GM06990 (cell line): ENCODE data around the gene KIR3DL1.
"Not testable (repeated sequence)": the region's sequence is repeated elsewhere in the genome, so short reads cannot be mapped to it uniquely, and the experiment has no call there.

Experiments used
- DNase-seq: peaks from one replicate; pipeline ENCODE4 v3.0.0-alpha.2; 2011; ENCODE audit not compliant: insufficient read length; ENCODE audit errors: extremely low read depth
- H3K27me3 ChIP-seq: replicated peaks from 2 replicates; pipeline ENCODE4 v1.6.0; 2011; ENCODE audit warnings: low read length; ENCODE audit not compliant: control insufficient read depth, insufficient read depth
- H3K36me3 ChIP-seq: 2 replicates; pipeline ENCODE4 v1.5.1; 2011; ENCODE audit warnings: low read length; ENCODE audit not compliant: control insufficient read depth, insufficient read depth
- H3K4me3 ChIP-seq: replicated peaks from 2 replicates; pipeline ENCODE4 v1.5.1; 2011; ENCODE audit warnings: low read depth, mild to moderate bottlenecking, control low read depth, low read length
- TF ChIP-seq, protein P1 (sequence below): IDR thresholded peaks from 2 replicates; pipeline ENCODE4 v1.5.1; 2011; ENCODE audit warnings: low read length, control low read depth, mild to moderate bottlenecking, inconsistent platforms; ENCODE audit not compliant: insufficient read depth, poor library complexity, severe bottlenecking

KIR3DL1 gene

DNA sequence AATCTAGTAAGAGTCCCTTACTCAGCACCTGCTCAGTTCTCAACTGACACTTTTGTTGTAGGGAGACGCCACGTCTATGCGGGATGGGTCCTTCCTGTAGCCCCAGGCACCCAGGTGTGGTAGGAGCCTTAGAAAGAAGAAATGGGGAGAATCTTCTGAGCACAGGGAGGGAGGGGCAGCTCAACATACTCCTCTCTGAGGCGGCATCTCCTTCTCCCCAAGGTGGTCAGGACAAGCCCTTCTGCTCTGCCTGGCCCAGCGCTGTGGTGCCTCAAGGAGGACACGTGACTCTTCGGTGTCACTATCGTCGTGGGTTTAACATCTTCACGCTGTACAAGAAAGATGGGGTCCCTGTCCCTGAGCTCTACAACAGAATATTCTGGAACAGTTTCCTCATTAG is 11.7 kb upstream of the KIR3DL1 start:
- DNase-seq, result no peak
- Histone ChIP-seq H3K4me3 (no peak overlapping the region), H3K36me3 (no peaks in the 10 kb centered on the region), H3K27me3 (no peaks in the 10 kb centered on the region)
- TF ChIP-seq, protein P1, sequence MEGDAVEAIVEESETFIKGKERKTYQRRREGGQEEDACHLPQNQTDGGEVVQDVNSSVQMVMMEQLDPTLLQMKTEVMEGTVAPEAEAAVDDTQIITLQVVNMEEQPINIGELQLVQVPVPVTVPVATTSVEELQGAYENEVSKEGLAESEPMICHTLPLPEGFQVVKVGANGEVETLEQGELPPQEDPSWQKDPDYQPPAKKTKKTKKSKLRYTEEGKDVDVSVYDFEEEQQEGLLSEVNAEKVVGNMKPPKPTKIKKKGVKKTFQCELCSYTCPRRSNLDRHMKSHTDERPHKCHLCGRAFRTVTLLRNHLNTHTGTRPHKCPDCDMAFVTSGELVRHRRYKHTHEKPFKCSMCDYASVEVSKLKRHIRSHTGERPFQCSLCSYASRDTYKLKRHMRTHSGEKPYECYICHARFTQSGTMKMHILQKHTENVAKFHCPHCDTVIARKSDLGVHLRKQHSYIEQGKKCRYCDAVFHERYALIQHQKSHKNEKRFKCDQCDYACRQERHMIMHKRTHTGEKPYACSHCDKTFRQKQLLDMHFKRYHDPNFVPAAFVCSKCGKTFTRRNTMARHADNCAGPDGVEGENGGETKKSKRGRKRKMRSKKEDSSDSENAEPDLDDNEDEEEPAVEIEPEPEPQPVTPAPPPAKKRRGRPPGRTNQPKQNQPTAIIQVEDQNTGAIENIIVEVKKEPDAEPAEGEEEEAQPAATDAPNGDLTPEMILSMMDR, result no peak

DNA sequence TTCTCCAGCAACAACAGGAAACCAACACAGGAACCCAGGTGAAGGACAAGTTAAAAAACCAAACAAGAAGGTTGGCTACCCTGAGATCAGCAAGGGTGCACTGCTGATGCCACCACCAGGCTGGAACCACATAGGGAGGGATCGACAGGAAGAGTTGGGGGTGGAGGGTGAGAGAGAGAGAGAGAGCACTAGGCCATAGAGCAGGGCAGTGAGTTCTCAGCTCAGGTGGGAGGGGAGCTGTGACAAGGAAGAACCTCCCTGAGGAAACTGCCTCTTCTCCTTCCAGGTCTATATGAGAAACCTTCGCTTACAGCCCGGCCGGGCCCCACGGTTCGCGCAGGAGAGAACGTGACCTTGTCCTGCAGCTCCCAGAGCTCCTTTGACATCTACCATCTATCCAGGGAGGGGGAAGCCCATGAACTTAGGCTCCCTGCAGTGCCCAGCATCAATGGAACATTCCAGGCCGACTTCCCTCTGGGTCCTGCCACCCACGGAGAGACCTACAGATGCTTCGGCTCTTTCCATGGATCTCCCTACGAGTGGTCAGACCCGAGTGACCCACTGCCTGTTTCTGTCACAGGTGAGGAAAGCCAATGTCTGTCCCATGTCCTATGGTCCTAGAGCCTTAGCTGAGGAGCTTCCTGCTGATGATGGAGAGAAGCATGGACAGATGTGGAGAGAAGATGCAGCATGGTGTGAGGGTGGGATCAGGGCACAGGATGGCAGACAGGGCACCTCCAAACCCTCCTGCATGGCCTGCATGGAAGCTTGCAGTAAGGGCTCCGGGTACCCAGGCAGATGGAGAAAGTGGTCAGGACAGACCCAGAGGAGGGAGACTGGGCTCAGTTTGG is 10.4 kb upstream of the KIR3DL1 start:
- H3K4me3 ChIP-seq, result no peak overlapping the region
- TF ChIP-seq, protein P1, result no peak
- H3K36me3 ChIP-seq, result no peaks in the 10 kb centered on the region
- H3K27me3 ChIP-seq, result no peaks in the 10 kb centered on the region
- DNase-seq, result no peak

DNA sequence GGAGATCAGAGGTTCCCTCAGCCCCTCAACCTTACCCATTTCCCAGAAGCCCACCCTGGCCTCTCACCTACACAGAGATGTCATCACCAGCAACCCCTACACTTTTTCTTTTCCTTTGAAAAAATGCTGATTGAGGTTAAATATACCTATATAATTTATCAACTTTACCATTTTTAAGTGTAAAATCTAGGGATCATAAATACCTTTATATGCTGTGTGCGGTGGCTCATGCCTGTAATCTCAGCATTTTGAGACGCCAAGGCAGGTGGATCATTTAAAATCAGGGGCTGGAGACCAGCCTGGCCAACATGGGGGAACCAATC is 9.8 kb upstream of the KIR3DL1 start:
- H3K36me3 ChIP-seq, result no peaks in the 10 kb centered on the region
- H3K27me3 ChIP-seq, result no peaks in the 10 kb centered on the region
- TF ChIP-seq, protein P1, result no peak
- no peak for DNase-seq
- H3K4me3 ChIP-seq, result no peak overlapping the region

DNA sequence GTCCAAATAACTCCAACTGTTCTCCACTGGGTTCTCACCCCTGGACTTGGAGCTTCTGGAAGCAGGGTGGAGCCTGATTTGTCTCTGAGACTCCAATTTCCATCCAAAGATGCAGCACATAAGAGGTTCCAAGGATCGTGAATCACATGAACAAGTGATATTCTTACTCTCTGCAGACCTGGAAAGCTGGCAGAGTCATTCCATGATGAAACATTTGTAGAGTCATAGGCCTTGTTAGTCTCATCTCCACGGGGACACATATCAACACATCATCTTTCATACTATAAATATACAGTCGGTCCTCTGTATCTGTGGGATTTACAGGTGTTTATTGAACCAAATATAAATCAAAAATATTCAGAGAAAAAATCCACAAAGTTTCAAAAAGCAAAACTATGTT is 1.7 kb upstream of the KIR3DL1 start:
- H3K27me3 ChIP-seq, H3K36me3 ChIP-seq, H3K4me3 ChIP-seq, DNase-seq: not testable (repeated sequence)

DNA sequence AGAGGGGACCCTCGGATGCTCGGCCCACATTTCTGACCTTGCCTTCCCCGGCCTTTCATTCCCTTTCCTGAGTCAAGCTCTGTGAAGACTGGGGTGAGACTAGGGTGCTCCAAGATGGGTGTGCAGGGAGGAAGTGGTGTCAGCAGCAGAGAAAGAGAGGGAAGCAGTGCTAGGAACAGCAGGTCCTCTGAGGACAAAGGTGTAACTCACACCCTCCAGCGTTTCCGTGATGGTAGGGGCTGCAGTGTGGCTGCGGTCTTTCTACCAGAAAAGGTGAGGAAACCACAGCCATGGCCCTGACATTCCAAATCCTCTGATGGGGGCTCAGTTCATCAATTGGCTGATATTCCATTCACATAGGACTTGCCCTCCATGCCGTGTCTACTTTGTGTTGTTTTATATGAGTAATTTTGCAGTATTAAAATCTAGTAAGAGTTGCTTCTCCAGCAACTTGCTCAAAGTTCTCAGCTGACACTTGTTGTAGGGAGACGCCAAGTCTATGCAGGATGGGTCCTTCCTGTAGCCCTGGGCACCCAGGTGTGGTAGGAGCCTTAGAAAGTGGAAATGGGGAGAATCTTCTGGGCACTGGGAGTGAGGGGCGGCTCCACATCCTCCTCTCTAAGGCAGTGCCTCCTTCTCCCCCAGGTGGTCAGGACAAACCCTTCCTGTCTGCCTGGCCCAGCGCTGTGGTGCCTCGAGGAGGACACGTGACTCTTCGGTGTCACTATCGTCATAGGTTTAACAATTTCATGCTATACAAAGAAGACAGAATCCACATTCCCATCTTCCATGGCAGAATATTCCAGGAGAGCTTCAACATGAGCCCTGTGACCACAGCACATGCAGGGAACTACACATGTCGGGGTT is 1.6 kb downstream of the KIR3DL1 start:
- no peak for DNase-seq
- Histone ChIP-seq H3K4me3 (no peak overlapping the region), H3K36me3 (no peaks in the 10 kb centered on the region), H3K27me3 (no peaks in the 10 kb centered on the region)
- TF ChIP-seq, protein P1, result no peak

DNA sequence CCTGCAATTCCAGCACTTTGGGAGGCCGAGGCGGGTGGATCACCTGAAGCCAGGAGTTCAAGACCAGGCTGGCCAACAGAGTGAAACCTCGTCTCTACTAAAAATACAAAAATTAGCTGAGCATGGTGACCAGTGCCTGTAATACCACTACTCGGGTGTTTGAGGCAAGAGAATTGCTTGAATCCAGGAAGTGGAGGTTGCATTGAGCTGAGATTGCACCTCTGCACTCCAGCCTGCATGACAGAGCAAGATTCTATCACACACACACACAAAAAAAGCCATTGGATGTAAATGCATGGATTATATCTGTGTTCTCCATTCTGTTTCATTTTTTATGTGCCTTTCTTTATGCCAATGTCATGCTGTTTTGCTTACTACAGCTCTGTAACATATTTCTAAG is 8.1 kb downstream of the KIR3DL1 start:
- not testable (repeated sequence) for H3K27me3 ChIP-seq, DNase-seq, H3K36me3 ChIP-seq, H3K4me3 ChIP-seq

DNA sequence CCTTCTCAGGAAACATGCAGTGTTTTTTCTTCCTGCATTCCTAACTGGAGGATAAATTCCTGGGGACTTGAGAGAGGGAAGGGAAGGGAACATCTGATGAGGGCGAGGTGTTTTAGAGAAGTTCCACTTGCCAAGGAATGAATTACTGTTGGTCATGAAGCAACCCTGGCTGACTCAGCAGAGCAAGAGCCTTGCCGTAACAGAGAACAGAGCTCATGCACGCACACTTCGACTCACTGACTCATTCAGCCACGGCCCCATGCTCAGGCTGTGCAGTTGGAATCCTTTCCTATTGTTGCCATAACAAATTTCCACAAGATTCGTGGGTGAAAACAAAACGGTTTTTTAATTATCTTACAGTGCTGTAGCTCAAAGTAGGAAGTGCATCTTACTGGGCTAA is 9.1 kb downstream of the KIR3DL1 start:
- H3K4me3 ChIP-seq, H3K36me3 ChIP-seq, DNase-seq, H3K27me3 ChIP-seq: not testable (repeated sequence)

DNA sequence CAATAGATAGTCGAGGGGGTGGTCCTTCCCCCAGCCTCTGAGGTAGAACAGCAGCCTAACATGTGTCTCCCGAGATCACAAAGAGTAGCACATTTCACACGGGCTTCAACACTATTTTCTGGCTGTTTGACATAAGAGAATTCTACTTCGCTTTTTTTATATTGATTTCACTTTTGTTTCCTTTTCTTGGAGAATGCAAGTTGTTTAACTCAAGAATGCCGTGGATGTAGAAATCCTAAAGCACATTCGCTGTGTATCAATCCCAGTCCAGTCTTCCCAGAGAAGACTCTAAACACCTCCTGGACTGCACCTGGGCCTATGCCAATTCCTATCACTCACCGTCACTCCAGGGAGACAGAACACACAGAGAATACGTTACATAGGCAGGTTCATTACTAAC is 11.8 kb downstream of the KIR3DL1 start:
- not testable (repeated sequence) for H3K4me3 ChIP-seq, H3K27me3 ChIP-seq, DNase-seq

DNA sequence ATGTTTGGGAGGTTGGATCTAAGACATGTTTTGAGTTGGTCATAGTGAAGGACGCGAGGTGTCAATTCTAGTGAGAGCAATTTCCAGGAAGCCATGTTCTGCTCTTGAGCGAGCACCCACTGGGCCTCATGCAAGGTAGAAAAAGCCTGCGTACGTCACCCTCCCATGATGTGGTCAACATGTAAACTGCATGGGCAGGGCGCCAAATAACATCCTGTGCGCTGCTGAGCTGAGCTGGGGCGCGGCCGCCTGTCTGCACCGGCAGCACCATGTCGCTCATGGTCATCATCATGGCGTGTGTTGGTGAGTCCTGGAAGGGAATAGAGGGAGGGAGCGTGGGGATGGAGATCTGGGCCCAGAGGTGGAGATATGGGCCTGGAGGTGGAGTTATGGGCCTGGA is 16.2 kb downstream of the KIR3DL1 start, which contains the start of gene KIR2DS4:
Gene KIR2DS4, plus strand, starts transcription at position 181 of the 400 bp plus-strand sequence.
- not testable (repeated sequence) for H3K27me3 ChIP-seq, H3K36me3 ChIP-seq, H3K4me3 ChIP-seq, DNase-seq

More for the DNA sequence above, 11.8 kb downstream of the KIR3DL1 start:
- not testable (repeated sequence) for H3K36me3 ChIP-seq

DNA sequence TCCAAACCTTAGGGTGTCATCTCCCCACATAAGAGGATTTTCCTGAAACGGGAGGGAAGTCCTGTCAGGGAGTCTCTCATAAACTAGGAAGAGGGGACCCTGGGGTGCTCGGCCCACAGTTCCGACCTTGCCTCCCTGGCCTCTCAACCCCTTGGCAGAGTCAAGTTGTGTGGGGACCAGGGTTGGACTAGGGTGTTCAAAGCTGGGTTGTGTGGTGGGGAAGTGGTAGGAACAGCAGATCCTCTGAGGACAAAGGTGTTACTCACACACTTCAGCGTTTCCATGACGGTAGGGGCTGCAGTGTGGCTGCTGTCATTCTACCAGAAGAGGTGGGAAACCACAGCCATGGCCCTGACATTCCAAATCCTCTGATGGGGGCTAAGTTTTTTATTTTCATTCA is 18.9 kb downstream of the KIR3DL1 start:
- DNase-seq, H3K36me3 ChIP-seq, H3K27me3 ChIP-seq, H3K4me3 ChIP-seq: not testable (repeated sequence)
